Gastroesophageal sphincter (tissue), 3 donors: Measurements from ENCODE around the gene PIK3CD.

Experiments
- EP300 ChIP-seq: sonication (generic); formaldehyde crosslinking; IDR thresholded peaks from one replicate; pipeline ENCODE4 v1.6.1; 2017; ENCODE audit warnings: antibody characterized with exemption, mild to moderate bottlenecking
- POLR2A ChIP-seq, 2 donors: fragments of 450-650 bp; IDR thresholded peaks; one replicate each; pipeline ENCODE4 v1.6.1; 2017; ENCODE audit warnings: antibody characterized with exemption in 2 of 2, mild to moderate bottlenecking in 2 of 2, moderate library complexity in 1 of 2
- POLR2AphosphoS5 ChIP-seq: sonication (generic); formaldehyde crosslinking; IDR thresholded peaks from one replicate; pipeline ENCODE4 v1.6.1; 2017; ENCODE audit warnings: antibody characterized with exemption
- TF ChIP-seq, protein P1 (sequence below), 4 experiments: fragments of 200-600 bp in 2 of 4; fragments of 450-650 bp in 2 of 4; sonication (generic) in 1 of 4; IDR thresholded peaks; one replicate each; pipeline ENCODE4 v1.5.1; 2017 to 2019; ENCODE audit warnings: antibody characterized with exemption in 4 of 4, mild to moderate bottlenecking in 2 of 4, moderate library complexity in 2 of 4

DNA sequence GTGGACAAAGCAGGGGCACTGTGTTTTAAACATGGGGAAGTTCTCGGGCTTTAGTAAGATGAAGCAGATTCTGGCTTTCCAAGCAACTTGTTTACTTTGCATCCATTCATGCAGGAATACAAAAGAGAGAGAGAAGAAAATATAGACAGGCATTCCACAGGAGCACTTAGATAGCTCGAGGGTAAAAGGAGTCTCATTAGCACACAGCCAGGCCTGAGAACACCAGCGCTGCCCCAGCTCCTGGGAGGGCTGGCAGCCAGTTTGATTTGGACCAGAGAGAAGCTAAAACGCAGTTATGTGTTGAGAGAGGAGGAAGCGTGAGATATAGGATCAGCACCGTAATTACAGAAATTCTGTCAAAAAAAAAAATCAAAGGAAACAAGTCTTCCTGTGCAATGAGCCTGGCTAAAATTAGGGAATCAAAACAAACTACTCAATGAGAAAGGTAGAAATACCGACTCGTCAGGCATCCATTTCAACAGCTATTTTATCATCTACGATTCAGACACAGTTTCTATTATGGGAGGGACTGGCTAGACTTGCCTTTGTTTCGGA, 104.0 kb downstream of the PIK3CD start:
- TF ChIP-seq, protein P1, sequence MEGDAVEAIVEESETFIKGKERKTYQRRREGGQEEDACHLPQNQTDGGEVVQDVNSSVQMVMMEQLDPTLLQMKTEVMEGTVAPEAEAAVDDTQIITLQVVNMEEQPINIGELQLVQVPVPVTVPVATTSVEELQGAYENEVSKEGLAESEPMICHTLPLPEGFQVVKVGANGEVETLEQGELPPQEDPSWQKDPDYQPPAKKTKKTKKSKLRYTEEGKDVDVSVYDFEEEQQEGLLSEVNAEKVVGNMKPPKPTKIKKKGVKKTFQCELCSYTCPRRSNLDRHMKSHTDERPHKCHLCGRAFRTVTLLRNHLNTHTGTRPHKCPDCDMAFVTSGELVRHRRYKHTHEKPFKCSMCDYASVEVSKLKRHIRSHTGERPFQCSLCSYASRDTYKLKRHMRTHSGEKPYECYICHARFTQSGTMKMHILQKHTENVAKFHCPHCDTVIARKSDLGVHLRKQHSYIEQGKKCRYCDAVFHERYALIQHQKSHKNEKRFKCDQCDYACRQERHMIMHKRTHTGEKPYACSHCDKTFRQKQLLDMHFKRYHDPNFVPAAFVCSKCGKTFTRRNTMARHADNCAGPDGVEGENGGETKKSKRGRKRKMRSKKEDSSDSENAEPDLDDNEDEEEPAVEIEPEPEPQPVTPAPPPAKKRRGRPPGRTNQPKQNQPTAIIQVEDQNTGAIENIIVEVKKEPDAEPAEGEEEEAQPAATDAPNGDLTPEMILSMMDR (IDR thresholded peaks at IDR 0.05), result no peak
- no peak for TF ChIP-seq POLR2AphosphoS5
- no peak for TF ChIP-seq POLR2A (IDR thresholded peaks at IDR 0.05)
- TF ChIP-seq EP300, result no peak
